Kidney epithelial cell (primary cell): ENCODE results near the gene DENND1A. TPM values are rescaled to one million over a fixed set of nuclear protein-coding genes. Genes with fewer than 3 reads are reported as not detected.

Experiments used
- DNase-seq: peaks from one replicate; pipeline ENCODE4 v3.0.0-alpha.2; 2010; ENCODE audit warnings: low read depth
- H3K27me3 ChIP-seq: 2 replicates; pipeline ENCODE4 v1.6.0; 2011; ENCODE audit warnings: low read length; ENCODE audit not compliant: control insufficient read depth, insufficient read depth
- H3K36me3 ChIP-seq: 2 replicates; pipeline ENCODE4 v1.5.1; 2011; ENCODE audit warnings: low read length; ENCODE audit not compliant: control insufficient read depth, insufficient read depth
- H3K4me3 ChIP-seq: 2 replicates; pipeline ENCODE4 v1.5.1; 2011; ENCODE audit warnings: low read depth, mild to moderate bottlenecking, control low read depth, low read length
- CTCF ChIP-seq: IDR thresholded peaks from 2 replicates; pipeline ENCODE4 v1.5.1; 2011; ENCODE audit warnings: mild to moderate bottlenecking, moderate library complexity, low read length, control low read depth, inconsistent platforms; ENCODE audit not compliant: insufficient read depth, poor library complexity, severe bottlenecking
- total RNA-seq: library from RNA; depleted of rRNA; stranded (reverse); fragments of >200 nt; gene quantifications from 2 replicates; pipeline ENCODE4 v1.2.3, GENCODE V29; 2015

DENND1A gene
- total RNA-seq, 1 donor from 2014 or later: 14.5 TPM

DNA sequence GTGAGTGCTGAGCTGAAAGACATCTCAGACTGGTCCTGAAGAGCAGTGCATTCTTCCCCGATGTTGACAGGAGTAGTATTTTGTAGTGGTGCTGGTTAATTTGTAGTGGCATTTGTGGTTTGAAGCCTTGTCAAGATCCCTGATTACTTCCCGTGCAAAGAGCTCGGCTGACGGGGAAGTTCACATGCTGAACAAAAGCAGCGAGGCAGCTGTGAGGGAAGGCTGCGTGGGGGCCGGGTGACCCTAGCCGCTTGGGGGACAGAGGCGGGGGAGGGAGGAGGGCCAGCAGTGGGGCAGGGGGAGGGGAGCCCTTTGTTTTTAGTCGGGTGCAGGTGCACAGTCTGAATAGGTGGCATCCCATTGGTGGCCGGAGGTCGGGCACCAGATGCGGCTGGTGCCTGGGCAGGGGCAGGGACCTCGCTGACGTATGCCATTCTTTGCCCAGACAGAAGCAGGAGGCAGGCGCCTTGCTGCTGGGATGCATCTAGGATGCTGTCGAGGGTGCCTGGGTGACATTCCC, 509.3 kb downstream of the DENND1A start:
- no peaks in the 10 kb centered on the region for H3K27me3 ChIP-seq
- no peaks in the 10 kb centered on the region for H3K36me3 ChIP-seq
- TF ChIP-seq CTCF: no peak
- DNase-seq: no peak
- H3K4me3 ChIP-seq: no peak overlapping the region

GRCh38 chr9:123419721-123420591, 510.0 kb downstream of the DENND1A start:
- Histone ChIP-seq H3K27me3 (no peaks in the 10 kb centered on the region), H3K36me3 (no peaks in the 10 kb centered on the region), H3K4me3 (no peak overlapping the region)
- no peak for TF ChIP-seq CTCF
- DNase-seq: no peak

DNA sequence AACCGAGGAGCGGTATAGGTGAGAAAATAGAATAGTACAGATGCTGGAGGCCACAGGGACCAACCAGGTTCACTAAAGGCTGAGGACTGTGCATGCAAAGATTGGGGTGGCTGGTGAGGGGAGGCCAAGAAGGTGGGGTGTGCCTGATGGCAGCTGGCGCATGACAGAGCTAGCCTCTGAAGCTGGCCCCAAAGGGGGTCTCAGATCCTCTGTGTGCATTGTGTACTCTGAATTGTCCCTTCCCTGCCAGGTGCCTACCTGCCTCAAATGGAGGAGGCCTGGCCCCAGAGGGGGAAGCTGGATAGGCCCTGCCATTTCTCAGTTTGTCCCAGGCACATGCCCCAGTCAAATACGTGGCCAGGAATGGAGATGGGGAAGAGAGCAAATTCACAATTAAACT, 510.8 kb downstream of the DENND1A start:
- DNase-seq: no peak
- no peaks in the 10 kb centered on the region for H3K36me3 ChIP-seq
- TF ChIP-seq CTCF: no peak
- H3K4me3 ChIP-seq: no peak overlapping the region
- no peaks in the 10 kb centered on the region for H3K27me3 ChIP-seq

DNA sequence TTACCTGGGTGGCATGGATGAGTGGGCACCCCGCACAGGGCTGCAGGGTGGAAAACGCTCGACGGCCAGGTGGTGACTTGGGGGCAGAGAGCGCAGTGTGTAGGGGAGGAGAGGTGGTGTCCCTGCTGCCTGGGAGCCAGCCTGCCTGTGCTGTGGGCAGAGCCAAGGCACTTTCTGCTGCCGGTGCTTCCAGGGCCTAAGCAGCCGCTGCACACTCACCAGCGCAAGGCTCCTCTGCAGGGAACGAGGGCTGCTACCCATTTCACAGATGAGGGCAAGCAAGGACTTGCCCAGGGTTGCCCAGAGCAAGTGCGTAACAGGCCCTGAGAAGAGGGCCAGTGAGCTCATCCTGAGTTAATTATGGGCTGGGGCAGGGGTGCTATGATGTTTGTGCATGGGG, 511.4 kb downstream of the DENND1A start:
- H3K36me3 ChIP-seq: no peaks in the 10 kb centered on the region

DNA sequence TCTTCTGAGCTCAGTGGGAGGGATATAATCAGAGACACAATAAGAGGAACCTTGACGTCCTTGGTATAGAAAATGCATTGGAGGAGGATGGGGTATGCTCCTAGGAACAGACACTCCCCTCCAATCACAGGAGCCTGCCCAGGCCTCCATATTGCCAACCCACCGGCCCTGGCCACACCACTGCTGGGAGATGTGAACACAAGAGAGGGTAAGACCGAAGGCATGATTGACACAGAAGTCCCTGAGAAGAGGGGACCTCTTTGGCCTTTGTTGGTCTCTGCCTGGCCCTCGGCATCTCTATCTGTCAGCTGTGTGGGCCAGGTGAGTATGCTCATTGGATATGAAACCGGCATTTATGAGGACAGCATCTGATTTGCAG, 511.9 kb downstream of the DENND1A start:
- Histone ChIP-seq H3K27me3 (no peaks in the 10 kb centered on the region), H3K36me3 (no peaks in the 10 kb centered on the region), H3K4me3 (no peak overlapping the region)
- TF ChIP-seq CTCF: no peak
- no peak for DNase-seq

More for the DNA sequence above, 511.4 kb downstream of the DENND1A start:
- Histone ChIP-seq H3K27me3 (no peaks in the 10 kb centered on the region), H3K4me3 (no peak overlapping the region)
- no peak for TF ChIP-seq CTCF
- DNase-seq: no peak
